HepG2 (cell line): Measurements from ENCODE around the gene ESF1. TPM values are rescaled to one million over a fixed set of nuclear protein-coding genes. Genes with fewer than 3 reads are reported as not detected.

Experiments used
- ATAC-seq: fragments of 200-7000 bp; cut with Tn5 transposase; 3 replicates; pipeline ENCODE4 v1.9.1; 2020; ENCODE audit warnings: mild to moderate bottlenecking, moderate library complexity
- BruUV-seq: library from RNA; stranded (reverse); fragments of 400-500 nt; replicated peaks from 2 replicates; lab custom pipeline; 2021; lab: Mats Ljungman, UMichigan
- CTCF ChIA-PET: fragments of 300-600 bp; formaldehyde crosslinking; extraction: SDS; loops from one replicate; lab custom pipeline; 2021; ENCODE audit warnings: low total read pairs, inconsistent platforms, low intra/inter-chr PET ratio; lab: Yijun Ruan, JAX
- POLR2A ChIA-PET: fragments of 350-600 bp; sonication (Branson Sonifier 250); formaldehyde crosslinking; loops from one replicate; lab custom pipeline; 2020; ENCODE audit warnings: antibody characterized with exemption, inconsistent platforms; lab: Yijun Ruan, JAX
- DNase-seq: peaks from one replicate; pipeline ENCODE4 v3.0.0-alpha.2; 2015; ENCODE audit warnings: low spot score
- FAIRE-seq: peaks from 3 replicates; lab custom pipeline; 2011; peaks lifted over from hg19 to GRCh38; lab: Jason Lieb, UNC
- H2AFZ ChIP-seq: one replicate; pipeline ENCODE4 v1.6.1; 2011; ENCODE audit warnings: low read length, inconsistent platforms
- H3K27ac ChIP-seq: fragments of 300-600 bp; 3 replicates; pipeline ENCODE4 v1.8.0; 2011; ENCODE audit warnings: mixed run types, mild to moderate bottlenecking, mixed read lengths, low read length, inconsistent platforms; ENCODE audit not compliant: insufficient read depth; ENCODE audit errors: extremely low read length
- H3K27me3 ChIP-seq, 2 experiments: fragments of 200-600 bp in 1 of 2; 2 replicates in 1 of 2; 3 replicates in 1 of 2; pipeline versions ENCODE4 v1.6.0 to v1.8.0; 2011; ENCODE audit warnings: low read length in 2 of 2, mild to moderate bottlenecking in 2 of 2, moderate library complexity in 2 of 2, inconsistent platforms in 1 of 2; ENCODE audit not compliant: insufficient read depth in 2 of 2, control insufficient read depth in 1 of 2
- H3K36me3 ChIP-seq, 2 experiments: fragments of 200-600 bp in 1 of 2; replicated peaks in 1 of 2; 2 replicates in 1 of 2; 3 replicates in 1 of 2; pipeline versions ENCODE4 v1.5.1 to v1.8.0; 2011; ENCODE audit warnings: low read length in 2 of 2, inconsistent platforms in 1 of 2; ENCODE audit not compliant: insufficient read depth in 2 of 2, control insufficient read depth in 1 of 2
- H3K4me1 ChIP-seq: 2 replicates; pipeline ENCODE4 v1.5.1; 2012; ENCODE audit warnings: low read length, inconsistent platforms; ENCODE audit not compliant: insufficient read depth
- H3K4me2 ChIP-seq: 2 replicates; pipeline ENCODE4 v1.6.0; 2011; ENCODE audit warnings: low read depth, low read length, inconsistent platforms
- H3K4me3 ChIP-seq, 3 experiments: fragments of 200-600 bp in 1 of 3; sonication (generic), shearing (Covaris generic) in 1 of 3; replicated peaks in 1 of 3; 2 replicates each; pipeline ENCODE4 v1.5.1; 2011 to 2016; ENCODE audit warnings: low read length in 3 of 3, inconsistent platforms in 2 of 3, low read depth in 2 of 3, mild to moderate bottlenecking in 2 of 3, control low read depth in 1 of 3, mixed read lengths in 1 of 3; ENCODE audit not compliant: insufficient read depth in 1 of 3
- H3K79me2 ChIP-seq: one replicate; pipeline ENCODE4 v1.6.1; 2011; ENCODE audit warnings: low read length, inconsistent platforms; ENCODE audit not compliant: insufficient read depth
- H3K9ac ChIP-seq: 2 replicates; pipeline ENCODE4 v1.6.0; 2011; ENCODE audit warnings: mild to moderate bottlenecking, low read depth, low read length, inconsistent platforms; ENCODE audit not compliant: insufficient read depth
- H3K9me3 ChIP-seq: 2 replicates; pipeline ENCODE4 v1.5.1; 2012; ENCODE audit warnings: mild to moderate bottlenecking, low read length
- H4K20me1 ChIP-seq: 2 replicates; pipeline ENCODE4 v1.6.0; 2011; ENCODE audit warnings: inconsistent platforms, mild to moderate bottlenecking, low read length, moderate library complexity; ENCODE audit not compliant: insufficient read depth
- KDM1A ChIP-seq: IDR thresholded peaks from 2 replicates; pipeline ENCODE4 v1.6.1; 2016; ENCODE audit warnings: missing compliant biosample characterization
- MEF2D ChIP-seq: sonication (generic); formaldehyde crosslinking; IDR thresholded peaks from 2 replicates; pipeline ENCODE4 v1.5.1; 2020; ENCODE audit warnings: mild to moderate bottlenecking, missing genetic modification reagents
- NCOA5 ChIP-seq: sonication (generic); formaldehyde crosslinking; IDR thresholded peaks from 2 replicates; pipeline ENCODE4 v1.4.0; 2020; ENCODE audit warnings: missing genetic modification reagents
- RBFOX2 ChIP-seq: fragments of 200-400 bp; formaldehyde crosslinking; IDR thresholded peaks from 2 replicates; pipeline ENCODE4 v1.6.1; 2017; ENCODE audit warnings: low read depth, mild to moderate bottlenecking, low read length
- REXO4 ChIP-seq: sonication (generic); formaldehyde crosslinking; IDR thresholded peaks from 2 replicates; pipeline ENCODE4 v1.8.0; 2022; ENCODE audit warnings: missing genetic modification reagents, mild to moderate bottlenecking, borderline replicate concordance
- SATB2 ChIP-seq: sonication (generic); formaldehyde crosslinking; IDR thresholded peaks from 2 replicates; pipeline ENCODE4 v1.5.0; 2020; ENCODE audit warnings: missing genetic modification reagents
- TBX2 ChIP-seq: sonication (generic); formaldehyde crosslinking; IDR thresholded peaks from 2 replicates; pipeline ENCODE4 v1.5.0; 2020; ENCODE audit warnings: missing genetic modification reagents, mild to moderate bottlenecking, borderline replicate concordance
- ZNF121 ChIP-seq: sonication (generic); formaldehyde crosslinking; IDR thresholded peaks from 2 replicates; pipeline ENCODE4 v1.5.0; 2020; ENCODE audit warnings: mild to moderate bottlenecking, missing genetic modification reagents
- ZNF263 ChIP-seq: sonication (generic); formaldehyde crosslinking; IDR thresholded peaks from 2 replicates; pipeline ENCODE4 v1.4.0; 2020; ENCODE audit warnings: missing genetic modification reagents
- ZNF530 ChIP-seq: sonication (generic); formaldehyde crosslinking; IDR thresholded peaks from 2 replicates; pipeline ENCODE4 v1.5.0; 2020; ENCODE audit warnings: low read depth, mild to moderate bottlenecking, missing genetic modification reagents
- ZSCAN31 ChIP-seq: sonication (generic); formaldehyde crosslinking; IDR thresholded peaks from 2 replicates; pipeline ENCODE4 v1.5.0; 2020; ENCODE audit warnings: low read depth, mild to moderate bottlenecking, missing genetic modification reagents
- WGBS: methylation state at CpG from one replicate; pipeline ENCODE4 v1.1.6; 2017; ENCODE audit warnings: low lambda C conversion rate; 5-methylcytosine and 5-hydroxymethylcytosine counted together
- in situ Hi-C: cut with HindIII; loops from 2 replicates; pipeline ENCODE4 v1.10.0; 2017; ENCODE audit warnings: low pct_unique_long_range_greater_than_20kb; ENCODE audit not compliant: extremely low pct_ligation_motif_present
- intact Hi-C: fragments of 100-400 bp; cut with micrococcal nuclease; formaldehyde crosslinking; loops from one replicate; pipeline ENCODE4 v1.10.0; 2022; ENCODE audit not compliant: unreplicated experiment
- polyA plus RNA-seq, 8 experiments: library from polyadenylated mRNA; depleted of rRNA in 3 of 8; stranded (reverse) in 7 of 8; unstranded in 1 of 8; fragments of >200 nt; fragmentation: Illumina TruSeq in 4 of 8; extraction: Trizol in 4 of 8; gene quantifications; 2 replicates each; pipeline versions ENCODE4 v1.2.1 to v1.2.3, GENCODE V29; 2011 to 2016; ENCODE audit warnings: low read depth in 4 of 8, missing spikeins in 1 of 8, mixed read lengths in 1 of 8; ENCODE audit not compliant: insufficient read depth in 1 of 8
- total RNA-seq, 5 experiments: library from RNA; depleted of rRNA; stranded (reverse); fragments of >200 nt; fragmentation: Illumina TruSeq; extraction: Trizol; gene quantifications; 2 replicates each; pipeline ENCODE4 v1.2.3, GENCODE V29; 2016; ENCODE audit warnings: low read depth in 1 of 5
- TF ChIP-seq, protein P1 (sequence below): sonication (generic); formaldehyde crosslinking; IDR thresholded peaks from 2 replicates; pipeline ENCODE4 v1.4.0; 2020; ENCODE audit warnings: mild to moderate bottlenecking, missing genetic modification reagents
- TF ChIP-seq, protein P2 (sequence below): IDR thresholded peaks from 2 replicates; pipeline ENCODE4 v1.6.1; 2018; ENCODE audit warnings: missing genetic modification reagents
- TF ChIP-seq, protein P3 (sequence below): sonication (generic); formaldehyde crosslinking; IDR thresholded peaks from 2 replicates; pipeline ENCODE4 v1.8.1; 2023; ENCODE audit warnings: missing genetic modification reagents, mild to moderate bottlenecking, borderline replicate concordance
- TF ChIP-seq, protein P4 (sequence below): sonication (generic); formaldehyde crosslinking; conservative IDR thresholded peaks from 2 replicates; pipeline ENCODE4 v1.8.1; 2023; ENCODE audit warnings: missing genetic modification reagents
- TF ChIP-seq, protein P5 (sequence below): sonication (generic); formaldehyde crosslinking; IDR thresholded peaks from 2 replicates; pipeline ENCODE4 v1.4.0; 2020; ENCODE audit warnings: mild to moderate bottlenecking, missing genetic modification reagents
- TF ChIP-seq, protein P6 (sequence below): sonication (generic); formaldehyde crosslinking; IDR thresholded peaks from 2 replicates; pipeline ENCODE4 v1.4.0; 2020; ENCODE audit warnings: mild to moderate bottlenecking, low read depth, missing genetic modification reagents

The ESF1 gene
- total and polyA plus RNA-seq, 2 of the 13 experiments (the other 11 are each of a cell fraction or from before 2014, with no cell fraction given) = 7.3 to 66.9 TPM

DNA sequence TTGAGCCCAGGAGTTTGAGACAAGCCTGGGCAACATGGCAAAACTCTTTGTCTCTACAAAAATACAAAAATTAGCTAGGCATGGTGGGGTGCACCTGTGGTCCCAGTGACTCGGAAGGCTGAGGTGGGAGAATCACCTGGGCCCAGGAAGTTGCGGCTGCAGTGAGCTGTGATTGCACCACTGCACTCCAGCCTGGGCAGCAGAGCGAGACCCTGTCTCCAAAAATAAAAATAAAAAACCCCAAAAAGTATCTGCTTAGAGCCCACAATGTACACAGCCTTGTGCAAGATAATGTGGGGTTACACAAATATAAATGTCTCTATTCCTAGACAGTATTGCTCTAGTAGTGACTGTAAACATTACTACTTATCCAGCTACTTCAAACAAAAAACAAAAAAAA lies 5.9 kb downstream of the ESF1 start:
- Histone ChIP-seq H3K4me3 (no peak overlapping the region), H3K4me1 (peaks cover 39% of the 10 kb centered on the region), H3K27ac (no peak overlapping the region), H3K9me3 (no peaks in the 10 kb centered on the region)
- intact Hi-C loops = no loop called here
- no peak for FAIRE-seq
- 99% methylated on average over 3 of the region's 3 CpGs for WGBS
- BruUV-seq = no TSS peak
- no peak for TF ChIP-seq SATB2 (CRISPR knock-in tag)
- TF ChIP-seq, protein P1, sequence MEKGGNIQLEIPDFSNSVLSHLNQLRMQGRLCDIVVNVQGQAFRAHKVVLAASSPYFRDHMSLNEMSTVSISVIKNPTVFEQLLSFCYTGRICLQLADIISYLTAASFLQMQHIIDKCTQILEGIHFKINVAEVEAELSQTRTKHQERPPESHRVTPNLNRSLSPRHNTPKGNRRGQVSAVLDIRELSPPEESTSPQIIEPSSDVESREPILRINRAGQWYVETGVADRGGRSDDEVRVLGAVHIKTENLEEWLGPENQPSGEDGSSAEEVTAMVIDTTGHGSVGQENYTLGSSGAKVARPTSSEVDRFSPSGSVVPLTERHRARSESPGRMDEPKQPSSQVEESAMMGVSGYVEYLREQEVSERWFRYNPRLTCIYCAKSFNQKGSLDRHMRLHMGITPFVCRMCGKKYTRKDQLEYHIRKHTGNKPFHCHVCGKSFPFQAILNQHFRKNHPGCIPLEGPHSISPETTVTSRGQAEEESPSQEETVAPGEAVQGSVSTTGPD (CRISPR knock-in tag) = no peak
- TF ChIP-seq, protein P2, sequence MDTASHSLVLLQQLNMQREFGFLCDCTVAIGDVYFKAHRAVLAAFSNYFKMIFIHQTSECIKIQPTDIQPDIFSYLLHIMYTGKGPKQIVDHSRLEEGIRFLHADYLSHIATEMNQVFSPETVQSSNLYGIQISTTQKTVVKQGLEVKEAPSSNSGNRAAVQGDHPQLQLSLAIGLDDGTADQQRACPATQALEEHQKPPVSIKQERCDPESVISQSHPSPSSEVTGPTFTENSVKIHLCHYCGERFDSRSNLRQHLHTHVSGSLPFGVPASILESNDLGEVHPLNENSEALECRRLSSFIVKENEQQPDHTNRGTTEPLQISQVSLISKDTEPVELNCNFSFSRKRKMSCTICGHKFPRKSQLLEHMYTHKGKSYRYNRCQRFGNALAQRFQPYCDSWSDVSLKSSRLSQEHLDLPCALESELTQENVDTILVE (CRISPR knock-in tag) = no peak
- TF ChIP-seq, protein P3, sequence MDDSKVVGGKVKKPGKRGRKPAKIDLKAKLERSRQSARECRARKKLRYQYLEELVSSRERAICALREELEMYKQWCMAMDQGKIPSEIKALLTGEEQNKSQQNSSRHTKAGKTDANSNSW = no peak
- TF ChIP-seq, protein P4, sequence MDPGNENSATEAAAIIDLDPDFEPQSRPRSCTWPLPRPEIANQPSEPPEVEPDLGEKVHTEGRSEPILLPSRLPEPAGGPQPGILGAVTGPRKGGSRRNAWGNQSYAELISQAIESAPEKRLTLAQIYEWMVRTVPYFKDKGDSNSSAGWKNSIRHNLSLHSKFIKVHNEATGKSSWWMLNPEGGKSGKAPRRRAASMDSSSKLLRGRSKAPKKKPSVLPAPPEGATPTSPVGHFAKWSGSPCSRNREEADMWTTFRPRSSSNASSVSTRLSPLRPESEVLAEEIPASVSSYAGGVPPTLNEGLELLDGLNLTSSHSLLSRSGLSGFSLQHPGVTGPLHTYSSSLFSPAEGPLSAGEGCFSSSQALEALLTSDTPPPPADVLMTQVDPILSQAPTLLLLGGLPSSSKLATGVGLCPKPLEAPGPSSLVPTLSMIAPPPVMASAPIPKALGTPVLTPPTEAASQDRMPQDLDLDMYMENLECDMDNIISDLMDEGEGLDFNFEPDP (CRISPR knock-in tag) = no peak
- TF ChIP-seq NCOA5 (CRISPR knock-in tag) = no peak
- no peak for TF ChIP-seq ZNF530
- TF ChIP-seq, protein P5, sequence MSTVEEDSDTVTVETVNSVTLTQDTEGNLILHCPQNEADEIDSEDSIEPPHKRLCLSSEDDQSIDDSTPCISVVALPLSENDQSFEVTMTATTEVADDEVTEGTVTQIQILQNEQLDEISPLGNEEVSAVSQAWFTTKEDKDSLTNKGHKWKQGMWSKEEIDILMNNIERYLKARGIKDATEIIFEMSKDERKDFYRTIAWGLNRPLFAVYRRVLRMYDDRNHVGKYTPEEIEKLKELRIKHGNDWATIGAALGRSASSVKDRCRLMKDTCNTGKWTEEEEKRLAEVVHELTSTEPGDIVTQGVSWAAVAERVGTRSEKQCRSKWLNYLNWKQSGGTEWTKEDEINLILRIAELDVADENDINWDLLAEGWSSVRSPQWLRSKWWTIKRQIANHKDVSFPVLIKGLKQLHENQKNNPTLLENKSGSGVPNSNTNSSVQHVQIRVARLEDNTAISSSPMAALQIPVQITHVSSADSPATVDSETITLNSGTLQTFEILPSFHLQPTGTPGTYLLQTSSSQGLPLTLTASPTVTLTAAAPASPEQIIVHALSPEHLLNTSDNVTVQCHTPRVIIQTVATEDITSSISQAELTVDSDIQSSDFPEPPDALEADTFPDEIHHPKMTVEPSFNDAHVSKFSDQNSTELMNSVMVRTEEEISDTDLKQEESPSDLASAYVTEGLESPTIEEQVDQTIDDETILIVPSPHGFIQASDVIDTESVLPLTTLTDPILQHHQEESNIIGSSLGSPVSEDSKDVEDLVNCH = no peak
- TF ChIP-seq ZNF121 (CRISPR knock-in tag) = 0 out of 2 replicates have a peak, but pooled peaks have one; percentile 10
- TF ChIP-seq ZSCAN31 (CRISPR knock-in tag) = no peak
- no peak for TF ChIP-seq REXO4 (CRISPR knock-in tag)
- TF ChIP-seq, protein P6, sequence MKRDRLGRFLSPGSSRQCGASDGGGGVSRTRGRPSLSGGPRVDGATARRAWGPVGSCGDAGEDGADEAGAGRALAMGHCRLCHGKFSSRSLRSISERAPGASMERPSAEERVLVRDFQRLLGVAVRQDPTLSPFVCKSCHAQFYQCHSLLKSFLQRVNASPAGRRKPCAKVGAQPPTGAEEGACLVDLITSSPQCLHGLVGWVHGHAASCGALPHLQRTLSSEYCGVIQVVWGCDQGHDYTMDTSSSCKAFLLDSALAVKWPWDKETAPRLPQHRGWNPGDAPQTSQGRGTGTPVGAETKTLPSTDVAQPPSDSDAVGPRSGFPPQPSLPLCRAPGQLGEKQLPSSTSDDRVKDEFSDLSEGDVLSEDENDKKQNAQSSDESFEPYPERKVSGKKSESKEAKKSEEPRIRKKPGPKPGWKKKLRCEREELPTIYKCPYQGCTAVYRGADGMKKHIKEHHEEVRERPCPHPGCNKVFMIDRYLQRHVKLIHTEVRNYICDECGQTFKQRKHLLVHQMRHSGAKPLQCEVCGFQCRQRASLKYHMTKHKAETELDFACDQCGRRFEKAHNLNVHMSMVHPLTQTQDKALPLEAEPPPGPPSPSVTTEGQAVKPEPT (CRISPR knock-in tag) = no peak
- no peak for TF ChIP-seq KDM1A (CRISPR knock-in tag)
- TF ChIP-seq TBX2 (CRISPR knock-in tag) = no peak
- no peak for TF ChIP-seq MEF2D (CRISPR knock-in tag)
- 0 out of 2 replicates have a peak, but pooled peaks have one; percentile 8 for TF ChIP-seq RBFOX2
- TF ChIP-seq ZNF263 (CRISPR knock-in tag) = no peak
- TF ChIP-seq, all 625 proteins: peak for 2
- in situ Hi-C loops = no loop called here
- H3K4me2 ChIP-seq = no peak overlapping the region
- CTCF ChIA-PET = no interaction called here
- peaks cover 4% of the 10 kb centered on the region; the same call in 1 of the 2 replicates for H4K20me1 ChIP-seq
- POLR2A ChIA-PET = no interaction called here
- H2AFZ ChIP-seq = no peak overlapping the region
- no peaks in the 10 kb centered on the region for H3K27me3 ChIP-seq
- DNase-seq (no peak), ATAC-seq (no peak)
- H3K36me3 ChIP-seq = peaks cover 21 to 73% of the 10 kb centered on the region in 2 experiments
- no peak overlapping the region for H3K9ac ChIP-seq
- H3K79me2 ChIP-seq = peaks cover 38% of the 10 kb centered on the region
